GM23338 (cell line): ENCODE data around the gene LMF1. TPM values are rescaled to one million over a fixed set of nuclear protein-coding genes. Genes with fewer than 3 reads are reported as not detected.

Source experiments
- ATAC-seq: fragments of 200-7000 bp; cut with Tn5 transposase; 3 replicates; pipeline ENCODE4 v1.9.1; 2020
- DNase-seq: peaks from one replicate; pipeline ENCODE4 v3.0.0-alpha.2; 2015; ENCODE audit warnings: low spot score
- H2AFZ ChIP-seq: fragments of 200-600 bp; sonication (generic); 2 replicates; pipeline ENCODE4 v1.8.0; 2016; ENCODE audit warnings: antibody characterized with exemption, mild to moderate bottlenecking, moderate library complexity
- H3F3A ChIP-seq: fragments of 200-600 bp; sonication (generic); replicated peaks from 2 replicates; pipeline ENCODE4 v1.8.0; 2017; ENCODE audit warnings: antibody characterized with exemption, mixed run types, low read depth
- H3K27ac ChIP-seq: fragments of 200-600 bp; sonication (generic); 2 replicates; pipeline ENCODE4 v1.6.1; 2016; ENCODE audit warnings: low read depth
- H3K27me3 ChIP-seq: fragments of 200-600 bp; sonication (generic); 2 replicates; pipeline ENCODE4 v1.8.0; 2016; ENCODE audit warnings: mild to moderate bottlenecking, mixed run types, moderate library complexity; ENCODE audit not compliant: insufficient read depth
- H3K36me3 ChIP-seq: fragments of 200-600 bp; sonication (generic); 2 replicates; pipeline ENCODE4 v1.8.0; 2016; ENCODE audit warnings: mild to moderate bottlenecking; ENCODE audit not compliant: insufficient read depth
- H3K4me1 ChIP-seq: fragments of 200-600 bp; sonication (generic); 2 replicates; pipeline ENCODE4 v1.8.0; 2016; ENCODE audit warnings: mild to moderate bottlenecking, moderate library complexity; ENCODE audit not compliant: insufficient read depth
- H3K4me2 ChIP-seq: fragments of 200-600 bp; sonication (generic); 2 replicates; pipeline ENCODE4 v1.7.1; 2017; ENCODE audit warnings: mixed run types
- H3K4me3 ChIP-seq: fragments of 200-600 bp; sonication (generic); 2 replicates; pipeline ENCODE4 v1.6.1; 2016; ENCODE audit warnings: mixed run types
- H3K79me2 ChIP-seq: fragments of 200-600 bp; sonication (generic); replicated peaks from 2 replicates; pipeline ENCODE4 v1.8.0; 2017; ENCODE audit warnings: mild to moderate bottlenecking; ENCODE audit not compliant: insufficient read depth
- H3K9me2 ChIP-seq: fragments of 200-600 bp; sonication (generic); 2 replicates; pipeline ENCODE4 v1.8.0; 2017; ENCODE audit not compliant: insufficient read depth
- H4K20me1 ChIP-seq: fragments of 200-600 bp; sonication (generic); replicated peaks from 2 replicates; pipeline ENCODE4 v1.8.0; 2017; ENCODE audit warnings: mild to moderate bottlenecking; ENCODE audit not compliant: insufficient read depth
- H3K27ac Mint-ChIP-seq: 2 replicates; pipeline ENCODE4 v1.8.0; 2020; ENCODE audit warnings: inconsistent platforms, mild to moderate bottlenecking, moderate library complexity, mixed read lengths
- H3K27me3 Mint-ChIP-seq: 3 replicates; pipeline ENCODE4 v1.8.0; 2022; ENCODE audit warnings: low read depth, mild to moderate bottlenecking, moderate library complexity, mixed read lengths, inconsistent platforms; ENCODE audit not compliant: insufficient read depth, poor library complexity
- H3K36me3 Mint-ChIP-seq: 3 replicates; pipeline ENCODE4 v1.8.0; 2021; ENCODE audit warnings: low read depth, mild to moderate bottlenecking, inconsistent platforms, moderate library complexity, mixed read lengths
- H3K4me1 Mint-ChIP-seq: 3 replicates; pipeline ENCODE4 v1.8.0; 2020; ENCODE audit warnings: mild to moderate bottlenecking, inconsistent platforms, mixed read lengths
- H3K4me3 Mint-ChIP-seq: 3 replicates; pipeline ENCODE4 v1.8.0; 2021; ENCODE audit warnings: moderate library complexity, mild to moderate bottlenecking, inconsistent platforms, mixed read lengths
- H3K9me3 Mint-ChIP-seq: 3 replicates; pipeline ENCODE4 v1.8.0; 2020; ENCODE audit warnings: moderate library complexity, mild to moderate bottlenecking, inconsistent platforms, mixed read lengths
- CREB1 ChIP-seq: fragments of 250-450 bp; sonication (Bioruptor Pico); IDR thresholded peaks from 2 replicates; pipeline ENCODE4 v1.5.0; 2020; ENCODE audit warnings: low read depth, mild to moderate bottlenecking, moderate library complexity
- ETS1 ChIP-seq: IDR thresholded peaks from 2 replicates; pipeline ENCODE4 v1.6.1; 2016; ENCODE audit warnings: antibody characterized with exemption
- EZH2 ChIP-seq: fragments of 200-600 bp; sonication (generic); IDR thresholded peaks from one replicate; pipeline ENCODE4 v1.8.0; 2017; ENCODE audit warnings: antibody characterized with exemption, mild to moderate bottlenecking, low read depth; ENCODE audit not compliant: unreplicated experiment
- EZH2phosphoT487 ChIP-seq: fragments of 200-600 bp; sonication (generic); IDR thresholded peaks from one replicate; pipeline ENCODE4 v1.8.1; 2018; ENCODE audit warnings: antibody characterized with exemption; ENCODE audit not compliant: unreplicated experiment
- JUNB ChIP-seq: IDR thresholded peaks from one replicate; pipeline ENCODE4 v1.6.1; 2016; ENCODE audit warnings: antibody characterized with exemption; ENCODE audit not compliant: unreplicated experiment
- POLR2AphosphoS5 ChIP-seq: IDR thresholded peaks from 2 replicates; pipeline ENCODE4 v1.6.1; 2016; ENCODE audit warnings: antibody characterized with exemption, low read depth
- REST ChIP-seq: IDR thresholded peaks from one replicate; pipeline ENCODE4 v1.6.1; 2018; ENCODE audit warnings: antibody characterized with exemption; ENCODE audit not compliant: unreplicated experiment
- STAT1 ChIP-seq: IDR thresholded peaks from one replicate; pipeline ENCODE4 v1.6.1; 2016; ENCODE audit warnings: antibody characterized with exemption; ENCODE audit not compliant: unreplicated experiment
- ZNF114 ChIP-seq: fragments of 250-450 bp; sonication (Bioruptor Pico); IDR thresholded peaks from 2 replicates; pipeline ENCODE4 v1.5.0; 2020; ENCODE audit warnings: mild to moderate bottlenecking, moderate library complexity
- ZNF331 ChIP-seq: fragments of 250-450 bp; sonication (Bioruptor Pico); IDR thresholded peaks from 2 replicates; pipeline ENCODE4 v1.5.0; 2020; ENCODE audit warnings: low read depth, mild to moderate bottlenecking, moderate library complexity
- polyA plus RNA-seq: library from polyadenylated mRNA; unstranded; fragments of >200 nt; fragmentation: Nextera tagmentation; extraction: Ambion mirVana; gene quantifications from 2 replicates; pipeline ENCODE4 v1.2.1, GENCODE V29; 2016
- total RNA-seq: library from RNA; depleted of rRNA; stranded (reverse); fragments of >200 nt; shearing (Covaris generic); gene quantifications from 2 replicates; pipeline ENCODE4 v1.2.3, GENCODE V29; 2014

The LMF1 gene
- total and polyA plus RNA-seq, 2 experiments from 2014 or later, result 4.2 to 10.1 TPM

GRCh38 chr16:919658-920050 lies 51.1 kb downstream of the LMF1 start:
- H3K27me3 ChIP-seq, result no peaks in the 10 kb centered on the region
- no peaks in the 10 kb centered on the region for H4K20me1 ChIP-seq
- DNase-seq, result no peak
- H3K36me3 ChIP-seq, result no peaks in the 10 kb centered on the region
- no peak overlapping the region for H3K27ac ChIP-seq
- no peaks in the 10 kb centered on the region for H3K9me2 ChIP-seq
- Mint-ChIP-seq H3K4me3 (no peak overlapping the region), H3K9me3 (peaks cover 27% of the 10 kb centered on the region), H3K27ac (0 out of 2 replicates have a peak overlapping the region, but pooled peaks have one; percentile 73), H3K27me3 (peaks cover 1% of the 10 kb centered on the region), H3K36me3 (peaks cover 14% of the 10 kb centered on the region), H3K4me1 (no peaks in the 10 kb centered on the region)
- no peak for ATAC-seq
- H2AFZ ChIP-seq, result no peak overlapping the region
- no peak overlapping the region for H3K4me2 ChIP-seq
- H3K4me1 ChIP-seq, result no peaks in the 10 kb centered on the region
- H3F3A ChIP-seq, result no peaks in the 10 kb centered on the region
- no peaks in the 10 kb centered on the region for H3K79me2 ChIP-seq
- no peak for TF ChIP-seq EZH2
- TF ChIP-seq ETS1, result no peak
- no peak for TF ChIP-seq ZNF114
- TF ChIP-seq EZH2phosphoT487, result no peak
- H3K4me3 ChIP-seq, result no peak overlapping the region

- Histone ChIP-seq H3K27me3 (no peaks in the 10 kb centered on the region), H3K27ac (no peak overlapping the region), H3K36me3 (no peaks in the 10 kb centered on the region), H3K4me2 (no peak overlapping the region), H3K4me3 (no peak overlapping the region), H3K4me1 (no peaks in the 10 kb centered on the region), H4K20me1 (no peaks in the 10 kb centered on the region), H3K79me2 (no peaks in the 10 kb centered on the region), H3F3A (no peaks in the 10 kb centered on the region), H2AFZ (no peak overlapping the region), H3K9me2 (no peaks in the 10 kb centered on the region)
- DNase-seq, result no peak
- Mint-ChIP-seq H3K36me3 (peaks cover 14% of the 10 kb centered on the region), H3K4me1 (no peaks in the 10 kb centered on the region), H3K4me3 (no peak overlapping the region), H3K27me3 (peaks cover 1% of the 10 kb centered on the region), H3K9me3 (peaks cover 23% of the 10 kb centered on the region), H3K27ac (no peak overlapping the region)
- no peak for ATAC-seq
- no peak for TF ChIP-seq JUNB
- no peak for TF ChIP-seq REST
- no peak for TF ChIP-seq ZNF331 (CRISPR knock-in tag)
- no peak for TF ChIP-seq ETS1
- TF ChIP-seq POLR2AphosphoS5, result no peak
- TF ChIP-seq STAT1, result no peak
- TF ChIP-seq CREB1 (CRISPR knock-in tag), result no peak
- TF ChIP-seq EZH2, result no peak
These were observed 51.8 kb downstream of the LMF1 start for GRCh38 chr16:918741-919657.
